ENCODE measurements around the gene CRB2.

CRB2 gene

DNA sequence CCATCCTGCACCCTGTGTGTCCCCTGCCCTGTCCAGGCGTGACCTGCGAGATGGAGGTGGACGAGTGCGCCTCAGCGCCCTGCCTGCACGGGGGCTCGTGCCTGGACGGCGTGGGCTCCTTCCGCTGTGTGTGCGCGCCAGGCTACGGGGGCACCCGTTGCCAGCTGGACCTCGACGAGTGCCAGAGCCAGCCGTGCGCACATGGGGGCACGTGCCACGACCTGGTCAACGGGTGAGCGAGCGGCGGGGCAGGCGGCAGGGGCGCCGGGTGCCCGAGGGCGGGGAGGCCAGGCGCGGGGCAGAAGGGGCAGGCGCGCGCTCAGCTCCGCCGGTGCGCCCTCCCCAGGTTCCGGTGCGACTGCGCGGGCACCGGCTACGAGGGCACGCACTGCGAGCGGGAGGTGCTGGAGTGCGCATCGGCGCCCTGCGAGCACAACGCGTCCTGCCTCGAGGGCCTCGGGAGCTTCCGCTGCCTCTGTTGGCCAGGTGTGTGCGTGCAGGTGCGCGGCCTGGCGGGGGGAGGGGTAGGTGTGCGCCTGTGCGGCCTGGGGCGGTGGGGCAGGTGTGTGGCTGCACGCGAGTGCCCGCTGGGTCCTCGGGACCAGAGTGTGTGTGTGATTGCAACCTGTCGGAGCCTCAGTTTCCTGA lies 10.0 kb downstream of the CRB2 start:
- no peak for DNase-seq

DNA sequence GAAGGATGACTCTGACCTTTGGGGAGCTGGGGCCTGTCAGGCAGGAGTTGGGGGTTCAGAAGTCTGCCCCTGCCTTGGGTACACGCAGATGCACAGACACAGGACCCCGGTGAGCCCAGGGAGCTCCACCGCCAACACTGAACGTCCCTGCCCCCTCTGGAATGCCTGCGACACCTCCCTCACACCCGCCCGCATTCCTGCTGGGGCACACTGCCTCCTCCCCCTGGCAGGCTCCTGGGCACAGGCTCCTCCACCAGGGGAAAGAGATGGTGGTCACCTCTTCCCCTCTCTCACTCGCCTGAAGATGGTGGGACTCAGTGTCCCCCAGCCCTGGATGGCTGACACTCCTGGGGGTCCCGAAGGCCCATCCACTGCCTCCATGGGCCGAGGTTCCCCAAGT lies 12.0 kb downstream of the CRB2 start:
- no peak for DNase-seq

DNA sequence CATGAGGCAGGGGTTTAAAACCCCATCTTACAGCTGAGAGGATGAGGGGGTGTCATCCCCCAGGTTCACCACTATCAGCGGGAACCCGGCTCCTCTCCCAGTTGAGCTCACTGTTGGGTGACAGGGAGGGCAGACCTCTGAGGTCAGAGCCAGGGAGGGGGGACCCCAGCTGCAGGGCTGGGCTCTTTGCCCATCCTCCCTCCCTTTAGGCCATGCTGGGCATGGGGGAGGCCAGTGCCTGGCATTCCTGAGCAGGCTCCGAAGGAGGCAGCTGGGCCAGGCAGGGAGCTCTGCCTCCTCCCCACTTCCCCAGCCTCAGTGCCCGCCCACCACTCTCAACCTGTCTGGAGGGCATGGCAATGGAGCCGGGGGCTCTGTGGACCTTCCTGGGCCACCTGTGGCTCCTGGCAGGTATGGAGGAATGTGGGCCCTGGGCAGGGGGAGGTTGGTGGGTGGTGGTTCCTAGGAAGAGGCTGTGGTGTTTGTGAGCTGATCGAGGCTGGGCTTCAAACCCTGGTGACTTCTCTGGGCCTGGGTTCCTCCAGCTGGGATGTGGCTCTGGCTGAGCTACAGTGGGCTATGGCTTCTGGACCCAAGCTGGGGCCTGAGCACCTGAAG lies 12.6 kb downstream of the CRB2 start:
- no peak for DNase-seq

DNA sequence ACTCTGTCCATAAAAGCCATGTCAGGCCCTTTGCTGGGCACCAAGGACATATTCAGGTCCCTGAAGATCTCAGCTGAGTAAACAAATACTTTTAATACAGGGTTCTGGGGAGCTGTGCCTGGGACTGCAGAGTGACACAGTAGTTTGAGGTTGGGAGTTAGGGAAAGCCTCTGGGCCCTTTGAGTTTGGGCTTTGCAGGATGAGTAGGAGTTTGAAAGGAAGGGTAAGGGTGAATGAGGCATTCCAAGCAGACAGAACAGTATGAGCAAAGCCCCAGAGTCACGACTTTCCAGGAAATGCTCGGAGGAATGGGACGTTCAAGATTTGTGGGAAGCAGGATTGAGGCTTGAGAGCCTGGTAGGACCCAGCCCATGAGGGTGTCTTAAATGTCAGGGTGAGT lies 13.3 kb downstream of the CRB2 start:
- DNase-seq: no peak

DNA sequence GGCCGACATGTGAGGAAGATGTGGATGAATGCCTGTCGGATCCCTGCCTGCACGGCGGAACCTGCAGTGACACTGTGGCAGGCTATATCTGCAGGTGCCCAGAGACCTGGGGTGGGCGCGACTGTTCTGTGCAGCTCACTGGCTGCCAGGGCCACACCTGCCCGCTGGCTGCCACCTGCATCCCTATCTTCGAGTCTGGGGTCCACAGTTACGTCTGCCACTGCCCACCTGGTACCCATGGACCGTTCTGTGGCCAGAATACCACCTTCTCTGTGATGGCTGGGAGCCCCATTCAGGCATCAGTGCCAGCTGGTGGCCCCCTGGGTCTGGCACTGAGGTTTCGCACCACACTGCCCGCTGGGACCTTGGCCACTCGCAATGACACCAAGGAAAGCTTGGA lies 14.1 kb downstream of the CRB2 start:
- DNase-seq: no peak

DNA sequence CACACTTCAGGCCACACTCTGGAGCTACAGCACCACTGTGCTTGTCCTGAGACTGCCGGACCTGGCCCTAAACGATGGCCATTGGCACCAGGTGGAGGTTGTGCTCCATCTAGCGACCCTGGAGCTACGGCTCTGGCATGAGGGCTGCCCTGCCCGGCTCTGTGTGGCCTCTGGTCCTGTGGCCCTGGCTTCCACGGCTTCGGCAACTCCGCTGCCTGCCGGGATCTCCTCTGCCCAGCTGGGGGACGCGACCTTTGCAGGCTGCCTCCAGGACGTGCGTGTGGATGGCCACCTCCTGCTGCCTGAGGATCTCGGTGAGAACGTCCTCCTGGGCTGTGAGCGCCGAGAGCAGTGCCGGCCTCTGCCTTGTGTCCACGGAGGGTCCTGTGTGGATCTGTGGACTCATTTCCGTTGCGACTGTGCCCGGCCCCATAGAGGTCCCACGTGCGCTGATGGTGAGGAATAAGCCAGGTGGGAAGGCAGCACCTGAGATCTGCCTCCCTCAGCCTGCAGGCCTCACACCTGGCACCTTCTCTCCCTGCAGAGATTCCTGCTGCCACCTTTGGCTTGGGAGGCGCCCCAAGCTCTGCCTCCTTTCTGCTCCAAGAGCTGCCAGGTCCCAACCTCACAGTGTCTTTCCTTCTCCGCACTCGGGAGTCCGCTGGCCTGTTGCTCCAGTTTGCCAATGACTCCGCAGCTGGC lies 14.7 kb downstream of the CRB2 start:
- DNase-seq: no peak

DNA sequence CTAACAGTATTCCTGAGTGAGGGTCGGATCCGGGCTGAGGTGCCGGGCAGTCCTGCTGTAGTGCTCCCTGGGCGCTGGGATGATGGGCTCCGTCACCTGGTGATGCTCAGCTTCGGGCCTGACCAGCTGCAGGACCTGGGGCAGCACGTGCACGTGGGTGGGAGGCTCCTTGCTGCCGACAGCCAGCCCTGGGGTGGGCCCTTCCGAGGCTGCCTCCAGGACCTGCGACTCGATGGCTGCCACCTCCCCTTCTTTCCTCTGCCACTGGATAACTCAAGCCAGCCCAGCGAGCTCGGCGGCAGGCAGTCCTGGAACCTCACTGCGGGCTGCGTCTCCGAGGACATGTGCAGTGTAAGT lies 15.2 kb downstream of the CRB2 start:
- DNase-seq: no peak

DNA sequence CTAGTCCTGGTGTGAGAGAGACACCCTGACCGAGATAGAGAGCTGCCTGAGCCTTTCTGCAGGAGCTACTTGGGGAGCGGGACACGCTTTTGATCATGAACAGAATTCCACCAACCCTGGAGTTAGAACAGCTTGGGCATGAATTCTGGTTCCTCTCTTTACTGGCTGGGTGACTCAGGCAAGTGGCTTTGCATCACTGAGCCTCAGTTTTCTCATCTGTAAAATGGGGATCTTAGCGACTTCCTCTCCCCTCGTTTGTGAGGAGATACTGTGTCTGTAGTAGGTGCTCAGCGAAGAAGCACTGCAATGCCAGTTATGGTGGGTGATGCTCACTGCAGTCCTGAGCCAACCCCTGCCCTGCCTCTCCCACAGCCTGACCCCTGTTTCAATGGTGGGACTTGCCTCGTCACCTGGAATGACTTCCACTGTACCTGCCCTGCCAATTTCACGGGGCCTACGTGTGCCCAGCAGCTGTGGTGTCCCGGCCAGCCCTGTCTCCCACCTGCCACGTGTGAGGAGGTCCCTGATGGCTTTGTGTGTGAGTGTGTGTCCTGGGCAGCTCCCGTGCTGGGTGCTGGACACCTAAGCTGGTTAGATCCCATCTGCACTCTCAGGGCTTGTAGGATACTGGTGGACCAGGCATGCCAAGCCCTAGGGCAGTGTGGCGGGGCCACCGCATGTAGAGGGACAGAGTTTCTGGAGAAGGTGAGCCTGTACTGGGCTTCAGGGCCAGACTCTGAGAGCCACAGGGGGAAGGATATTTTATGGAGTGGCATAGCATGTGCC lies 16.0 kb downstream of the CRB2 start:
- DNase-seq: no peak

DNA sequence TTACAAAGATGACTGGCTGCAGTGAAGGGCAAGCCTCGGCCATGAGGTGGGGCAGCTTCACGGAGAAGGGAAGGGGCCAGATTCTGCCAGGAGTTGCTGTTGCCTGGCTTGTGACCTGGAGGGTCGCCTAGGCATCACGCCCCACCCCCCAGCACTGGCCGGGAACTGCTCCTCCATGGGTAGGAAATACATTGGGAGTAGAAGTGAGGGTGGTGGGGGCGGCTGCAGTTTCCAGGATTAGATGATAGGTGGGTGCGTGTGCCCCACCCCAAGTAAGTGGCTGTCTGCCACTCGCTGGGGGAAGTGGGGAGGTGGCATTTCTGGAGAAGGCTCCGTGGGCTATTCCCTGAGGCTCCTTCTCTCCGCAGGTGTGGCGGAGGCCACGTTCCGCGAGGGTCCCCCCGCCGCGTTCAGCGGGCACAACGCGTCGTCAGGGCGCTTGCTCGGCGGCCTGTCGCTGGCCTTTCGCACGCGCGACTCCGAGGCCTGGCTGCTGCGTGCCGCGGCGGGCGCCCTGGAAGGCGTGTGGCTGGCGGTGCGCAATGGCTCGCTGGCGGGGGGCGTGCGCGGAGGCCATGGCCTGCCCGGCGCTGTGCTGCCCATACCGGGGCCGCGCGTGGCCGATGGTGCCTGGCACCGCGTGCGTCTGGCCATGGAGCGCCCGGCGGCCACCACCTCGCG lies 16.9 kb downstream of the CRB2 start:
- no peak for DNase-seq

DNA sequence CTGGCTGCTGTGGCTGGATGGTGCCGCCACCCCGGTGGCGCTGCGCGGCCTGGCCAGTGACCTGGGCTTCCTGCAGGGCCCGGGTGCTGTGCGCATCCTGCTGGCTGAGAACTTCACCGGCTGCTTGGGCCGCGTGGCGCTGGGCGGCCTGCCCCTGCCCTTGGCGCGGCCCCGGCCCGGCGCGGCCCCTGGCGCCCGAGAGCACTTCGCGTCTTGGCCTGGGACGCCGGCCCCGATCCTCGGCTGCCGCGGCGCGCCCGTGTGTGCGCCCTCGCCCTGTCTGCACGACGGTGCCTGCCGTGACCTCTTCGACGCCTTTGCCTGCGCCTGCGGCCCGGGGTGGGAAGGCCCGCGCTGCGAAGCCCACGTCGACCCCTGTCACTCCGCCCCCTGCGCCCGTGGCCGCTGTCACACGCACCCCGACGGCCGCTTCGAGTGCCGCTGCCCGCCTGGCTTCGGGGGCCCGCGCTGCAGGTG lies 17.5 kb downstream of the CRB2 start:
- DNase-seq: no peak

DNA sequence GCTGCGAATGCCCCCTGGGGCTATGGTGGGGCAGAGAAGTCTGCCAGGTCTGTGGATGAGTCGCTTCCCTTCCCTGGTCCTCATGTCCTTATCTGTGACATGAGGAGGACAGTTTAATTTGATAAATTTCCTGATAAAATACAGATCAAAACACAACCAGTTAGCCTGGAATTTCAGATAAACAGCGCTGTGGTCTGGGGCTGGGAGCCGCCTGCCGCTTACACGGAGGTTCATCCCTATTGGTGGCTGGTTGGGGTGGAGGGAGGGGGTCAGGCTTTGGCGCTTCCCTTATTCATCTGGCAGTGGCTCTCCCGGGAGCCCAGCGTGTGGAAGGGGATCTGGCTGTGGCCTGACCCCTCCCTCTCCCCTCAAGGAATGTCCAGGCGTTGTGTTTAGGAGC lies 17.9 kb downstream of the CRB2 start:
- no peak for DNase-seq

DNA sequence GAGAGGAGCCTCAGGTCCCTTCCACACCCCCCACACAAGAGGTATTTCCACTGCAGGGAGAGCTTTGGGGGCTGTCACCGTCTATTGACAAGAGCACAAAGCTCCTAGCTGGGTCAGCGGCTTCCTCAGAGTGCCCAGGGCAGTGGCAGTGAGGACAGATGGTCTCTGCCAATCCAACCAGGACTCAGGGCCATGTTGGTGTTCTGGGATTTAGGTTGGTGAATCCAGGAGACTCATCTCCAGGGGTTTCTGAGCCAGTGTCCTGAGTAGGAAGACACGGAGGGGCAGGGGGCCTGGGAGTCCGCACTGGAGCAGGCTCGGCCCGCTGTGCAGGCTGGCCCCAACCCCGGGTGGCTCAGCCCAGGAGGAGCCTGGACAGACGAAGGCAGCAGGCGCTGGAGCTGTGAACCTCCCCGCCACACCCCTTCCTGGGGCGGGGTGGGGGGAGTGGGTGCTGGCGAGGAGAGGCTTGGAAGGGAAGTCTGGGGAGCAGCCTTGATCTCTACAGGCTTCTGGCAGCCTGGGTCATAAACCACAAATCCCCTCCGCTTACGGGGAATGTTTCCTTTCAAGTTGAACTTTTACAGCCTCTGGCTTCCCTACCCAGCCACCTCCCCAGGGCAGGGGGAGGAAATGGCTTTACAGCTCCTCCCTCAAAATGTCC lies 19.6 kb downstream of the CRB2 start:
- no peak for DNase-seq

DNA sequence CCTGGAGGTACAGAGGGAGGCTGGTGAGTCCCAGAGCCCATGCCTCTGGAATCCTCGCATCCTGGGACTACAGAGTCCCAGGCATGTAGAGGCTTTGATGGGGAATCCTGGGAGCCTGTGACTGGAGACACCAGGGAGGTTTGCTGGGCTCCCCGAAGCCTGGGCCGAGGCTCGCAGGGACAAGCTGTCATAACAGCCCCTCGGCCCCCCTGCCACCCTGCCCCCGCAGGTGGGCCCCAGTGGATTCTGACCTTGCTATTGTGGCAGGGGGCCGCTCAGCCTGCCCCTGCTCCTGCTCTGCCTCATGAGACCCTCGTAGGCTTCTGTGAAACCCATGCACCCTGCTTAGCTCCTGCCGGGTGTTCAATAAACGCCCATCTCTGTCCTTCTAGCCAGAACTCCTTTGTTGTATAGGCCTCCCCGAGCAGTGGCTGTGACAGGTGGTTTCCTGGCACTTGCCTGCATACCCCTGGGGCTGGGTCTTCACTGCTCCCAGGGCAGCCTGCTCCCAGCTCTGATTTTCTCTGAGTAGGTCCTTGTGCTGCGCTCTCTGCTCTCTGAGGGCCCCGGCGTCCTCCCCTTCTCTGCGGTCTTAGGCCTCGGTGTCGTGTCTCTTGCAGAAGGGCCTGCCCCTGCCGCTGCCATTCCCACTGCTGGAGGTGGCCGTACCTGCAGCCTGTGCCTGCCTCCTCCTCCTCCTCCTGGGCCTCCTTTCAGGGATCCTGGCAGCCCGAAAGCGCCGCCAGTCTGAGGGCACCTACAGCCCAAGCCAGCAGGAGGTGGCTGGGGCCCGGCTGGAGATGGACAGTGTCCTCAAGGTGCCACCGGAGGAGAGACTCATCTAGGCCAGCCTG lies 20.4 kb downstream of the CRB2 start:
- DNase-seq: no peak

DNA sequence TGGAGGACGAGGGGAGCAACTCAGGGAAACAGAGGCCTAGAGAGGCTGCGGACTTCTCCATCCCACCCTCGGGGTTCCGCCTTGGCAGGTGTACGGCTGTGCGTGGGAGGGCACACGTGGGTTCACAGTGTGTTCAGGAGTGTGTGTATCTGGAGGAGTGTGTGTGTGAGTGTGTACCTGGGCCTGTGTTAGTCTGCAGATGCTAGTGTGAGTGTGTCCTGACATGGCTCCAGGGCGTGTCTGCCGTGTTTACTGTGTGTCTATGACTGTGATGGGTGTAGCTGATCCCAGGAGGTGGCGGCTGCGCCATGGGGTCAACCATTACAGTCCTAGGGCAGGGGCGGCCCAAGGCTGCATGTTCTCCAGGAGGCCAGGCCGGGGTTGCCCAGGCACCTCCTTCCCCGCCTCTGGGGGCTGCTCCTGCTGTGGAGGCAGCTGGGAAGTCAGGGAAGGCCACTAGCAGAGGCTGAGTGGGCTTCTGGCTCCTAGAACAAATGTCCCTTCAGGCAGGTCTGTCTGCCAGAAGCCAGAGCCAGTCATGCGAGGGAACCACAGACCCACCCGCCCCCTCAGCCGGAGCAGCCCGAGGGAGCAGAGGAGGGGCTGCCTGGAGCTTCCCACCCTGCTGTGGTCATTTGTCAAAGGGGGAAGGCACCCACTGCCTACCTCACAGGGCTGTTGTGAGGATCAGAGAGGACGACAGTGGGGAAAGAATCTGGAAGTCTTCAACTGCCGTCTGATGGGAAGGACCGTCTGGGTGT lies 21.4 kb downstream of the CRB2 start:
- no peak for DNase-seq

DNA sequence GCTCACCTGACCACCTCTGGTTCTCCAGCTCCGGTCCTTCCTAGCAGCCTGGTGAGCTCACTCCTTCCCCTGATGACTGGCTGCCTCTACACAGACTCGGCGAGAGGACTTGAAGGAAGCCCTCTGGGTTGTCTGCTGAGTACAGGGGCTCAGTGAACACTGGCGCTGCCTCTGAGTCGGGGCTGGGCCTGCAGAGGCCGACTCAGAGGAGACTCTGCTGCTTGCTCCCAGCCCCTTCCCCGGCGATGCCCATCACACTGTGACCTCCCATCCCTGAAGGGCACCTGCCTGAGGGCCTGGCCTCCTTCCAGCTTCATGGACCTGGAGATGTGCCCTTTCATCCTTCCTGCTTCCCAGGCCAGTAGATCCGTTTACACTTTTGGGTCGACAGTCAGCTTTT lies 22.0 kb downstream of the CRB2 start:
- DNase-seq: no peak

DNA sequence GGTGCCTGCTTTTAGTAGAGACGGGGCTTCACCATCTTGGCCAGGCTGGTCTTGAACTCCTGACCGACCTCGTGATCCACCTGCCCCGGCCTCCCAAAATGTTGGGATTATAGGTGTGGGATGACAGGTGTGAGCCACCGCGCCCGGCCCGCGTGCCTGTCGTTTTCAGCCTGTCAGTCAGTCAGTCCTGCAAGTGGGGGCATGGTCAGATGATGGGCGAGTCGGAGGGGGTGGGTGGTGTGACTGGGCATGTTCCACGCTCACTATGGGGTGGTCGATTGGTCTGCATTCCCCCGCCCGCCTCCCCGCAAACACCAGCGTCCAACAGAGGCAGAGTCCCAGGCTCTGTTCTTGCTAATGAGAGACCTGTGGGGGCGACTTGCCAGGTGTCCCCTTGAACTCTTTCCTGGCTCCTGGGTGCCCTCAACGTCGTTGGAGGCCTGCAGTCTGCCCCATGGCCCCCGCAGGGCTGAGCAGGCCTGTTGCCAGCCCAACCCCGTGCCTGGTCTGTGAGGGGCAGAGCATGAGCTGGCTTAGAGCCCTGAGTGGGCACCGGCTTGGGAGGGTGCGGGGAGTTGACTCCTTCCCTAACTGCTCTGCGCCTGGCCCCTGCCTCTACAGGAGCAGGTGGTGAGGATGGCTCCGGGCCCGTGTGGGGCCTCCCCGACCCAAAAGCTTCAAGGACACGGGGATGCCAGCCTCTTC lies 23.1 kb downstream of the CRB2 start:
- DNase-seq: no peak

DNA sequence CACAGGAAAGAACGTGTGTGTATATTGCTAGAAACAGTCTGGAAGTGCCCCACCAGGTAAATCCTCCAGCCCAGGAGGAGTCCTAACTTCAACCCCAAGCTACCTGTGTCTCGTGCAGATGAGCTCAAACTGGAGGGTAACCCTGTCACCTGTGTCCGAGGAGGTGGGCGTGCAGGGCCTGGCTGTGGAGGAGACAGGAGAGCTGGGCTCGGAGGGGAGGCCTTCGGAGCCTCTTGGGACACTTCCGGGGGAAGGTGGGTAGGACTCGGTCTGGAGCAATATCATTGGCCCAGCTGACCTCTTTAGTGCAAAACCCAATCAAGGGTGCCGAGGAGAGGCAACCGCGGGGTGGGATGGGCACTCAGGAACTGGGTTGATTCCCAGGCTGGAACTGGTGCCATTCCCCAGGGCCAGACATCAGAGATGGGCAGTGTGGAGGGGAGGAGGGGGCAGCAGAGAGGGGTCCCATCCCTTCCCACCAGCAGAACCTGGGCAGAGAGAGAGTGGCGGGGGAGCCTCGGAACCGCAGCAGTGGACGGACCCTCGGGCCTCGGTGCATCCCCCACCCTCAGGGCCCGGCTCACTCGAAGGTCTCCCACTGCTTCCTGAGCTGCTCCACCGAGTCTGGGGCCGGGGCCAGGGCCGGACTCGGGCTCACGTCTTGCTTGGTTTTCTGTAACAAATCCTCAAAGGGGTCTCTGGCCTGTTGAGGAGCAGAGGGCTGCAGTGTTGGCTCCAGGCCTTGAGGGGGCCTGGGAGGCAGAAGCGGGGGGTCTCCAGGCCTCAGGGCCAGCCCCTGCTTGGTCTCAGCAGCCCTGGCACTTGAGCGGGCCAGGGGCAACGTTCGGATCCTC lies 25.1 kb downstream of the CRB2 start:
- no peak for DNase-seq

DNA sequence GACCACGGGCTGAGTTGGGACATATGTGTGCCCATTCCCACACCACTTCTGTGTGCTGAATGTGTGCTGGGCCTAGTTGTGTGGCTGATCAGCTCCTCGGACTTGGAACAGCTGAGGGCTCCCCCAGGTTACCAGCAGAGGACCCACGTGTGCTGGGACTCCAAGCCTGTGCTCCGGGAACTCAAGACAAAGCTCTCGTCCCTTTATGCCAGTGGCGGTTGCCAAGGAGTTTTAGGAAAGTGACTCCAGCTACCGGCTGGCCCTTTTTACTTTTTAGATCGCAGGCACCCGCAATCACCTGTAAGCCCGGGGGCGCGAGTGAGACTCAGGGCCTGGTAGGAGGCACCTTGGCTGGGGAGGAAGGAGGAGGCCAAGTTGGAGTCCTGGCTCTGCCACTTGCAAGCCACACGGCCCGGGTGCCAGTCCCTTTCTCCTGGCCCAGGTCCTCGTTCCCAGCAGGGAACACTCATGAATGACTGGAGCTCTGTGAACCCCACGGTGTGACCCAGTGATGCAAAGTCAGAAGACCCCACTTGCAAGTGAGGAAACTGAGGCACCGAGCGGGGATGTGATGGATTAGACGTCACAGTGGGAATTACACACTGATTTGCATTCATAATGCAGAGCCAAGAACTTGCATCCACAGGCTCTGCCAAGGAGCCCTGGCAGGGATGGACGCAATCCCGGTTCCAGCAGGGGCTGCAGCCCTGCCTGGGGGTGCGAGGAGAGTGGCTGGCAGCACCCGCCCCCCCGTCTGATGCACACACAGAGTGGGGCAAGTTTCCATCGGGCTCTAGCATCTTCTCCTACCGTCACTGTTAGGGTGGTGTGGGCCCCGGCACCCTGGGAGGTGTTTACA lies 26.9 kb downstream of the CRB2 start:
- no peak for DNase-seq

Data from activated CD8-positive, alpha-beta memory T cell treated with anti-CD3 and anti-CD28 coated beads, Interleukin-2, amount 50 U/mL, for 48 hours (primary cell).